ENCODE data around the gene DIP2B. TPM values are rescaled to one million over a fixed set of nuclear protein-coding genes. Genes with fewer than 3 reads are reported as not detected.

The DIP2B gene
- total RNA-seq, 2 experiments from 2014 or later, result 21.2 to 23.7 TPM

DNA sequence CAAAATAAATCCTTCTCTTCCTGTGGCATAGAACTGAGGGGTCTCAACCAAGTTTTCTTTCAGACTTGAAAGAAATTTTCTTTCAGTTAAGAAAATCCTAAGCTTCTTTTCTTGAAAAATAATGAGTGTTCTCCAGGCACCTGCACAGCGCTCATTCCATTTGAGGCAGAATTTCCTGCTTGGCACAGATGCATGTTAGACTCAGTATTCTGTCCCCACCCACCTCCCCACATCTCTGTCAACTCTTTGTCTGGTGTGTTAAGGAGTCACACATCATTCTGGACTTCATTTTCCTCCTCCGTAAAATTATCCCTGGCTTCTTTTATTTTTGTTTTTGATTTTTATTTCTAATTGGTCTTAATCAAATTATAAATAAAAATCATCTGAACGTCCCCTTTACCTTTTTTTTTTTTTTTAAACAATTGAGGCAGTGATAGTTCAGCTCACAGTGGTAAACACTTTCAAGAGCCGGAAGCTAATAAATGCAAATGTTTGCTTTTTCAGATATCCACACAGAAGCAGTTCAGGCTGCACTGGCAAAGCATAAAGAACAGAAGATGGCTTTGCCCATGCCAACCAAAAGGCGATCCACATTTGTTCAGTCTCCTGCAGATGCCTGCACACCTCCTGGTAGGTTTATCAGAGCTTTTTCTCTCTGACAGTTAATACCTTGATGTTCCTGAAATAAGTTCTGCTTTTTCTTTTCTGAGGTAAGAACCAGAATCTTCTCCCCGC is 155.1 kb downstream of the DIP2B start:
- Mint-ChIP-seq H3K4me1 (ENCODE audit: low read depth) (peaks cover 6% of the 10 kb centered on the region), H3K9me3 (no peaks in the 10 kb centered on the region), H3K27ac (no peak overlapping the region), H3K4me3 (no peak overlapping the region), H3K36me3 (ENCODE audit: low read depth) (peaks cover 12% of the 10 kb centered on the region), H3K27me3 (no peaks in the 10 kb centered on the region)
- intact Hi-C loops (cut with micrococcal nuclease), result no loop called here
- ATAC-seq, result no peak
- ChIA-PET CTCF (interaction anchor here (0.9 to 1.5 kb wide), 2 partner anchors 22 to 156 kb away, joined by 4 to 9 read pairs; partner anchors contain the start of gene DIP2B), POLR2A (interaction anchor here (0.6 kb wide), 1 partner anchor 348 kb away, joined by 3 read pairs; no protein-coding TSS in a partner anchor)
- TF ChIP-seq, protein P1, sequence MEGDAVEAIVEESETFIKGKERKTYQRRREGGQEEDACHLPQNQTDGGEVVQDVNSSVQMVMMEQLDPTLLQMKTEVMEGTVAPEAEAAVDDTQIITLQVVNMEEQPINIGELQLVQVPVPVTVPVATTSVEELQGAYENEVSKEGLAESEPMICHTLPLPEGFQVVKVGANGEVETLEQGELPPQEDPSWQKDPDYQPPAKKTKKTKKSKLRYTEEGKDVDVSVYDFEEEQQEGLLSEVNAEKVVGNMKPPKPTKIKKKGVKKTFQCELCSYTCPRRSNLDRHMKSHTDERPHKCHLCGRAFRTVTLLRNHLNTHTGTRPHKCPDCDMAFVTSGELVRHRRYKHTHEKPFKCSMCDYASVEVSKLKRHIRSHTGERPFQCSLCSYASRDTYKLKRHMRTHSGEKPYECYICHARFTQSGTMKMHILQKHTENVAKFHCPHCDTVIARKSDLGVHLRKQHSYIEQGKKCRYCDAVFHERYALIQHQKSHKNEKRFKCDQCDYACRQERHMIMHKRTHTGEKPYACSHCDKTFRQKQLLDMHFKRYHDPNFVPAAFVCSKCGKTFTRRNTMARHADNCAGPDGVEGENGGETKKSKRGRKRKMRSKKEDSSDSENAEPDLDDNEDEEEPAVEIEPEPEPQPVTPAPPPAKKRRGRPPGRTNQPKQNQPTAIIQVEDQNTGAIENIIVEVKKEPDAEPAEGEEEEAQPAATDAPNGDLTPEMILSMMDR (IDR thresholded peaks at IDR 0.05), result no peak
- no peak for DNase-seq

DNA sequence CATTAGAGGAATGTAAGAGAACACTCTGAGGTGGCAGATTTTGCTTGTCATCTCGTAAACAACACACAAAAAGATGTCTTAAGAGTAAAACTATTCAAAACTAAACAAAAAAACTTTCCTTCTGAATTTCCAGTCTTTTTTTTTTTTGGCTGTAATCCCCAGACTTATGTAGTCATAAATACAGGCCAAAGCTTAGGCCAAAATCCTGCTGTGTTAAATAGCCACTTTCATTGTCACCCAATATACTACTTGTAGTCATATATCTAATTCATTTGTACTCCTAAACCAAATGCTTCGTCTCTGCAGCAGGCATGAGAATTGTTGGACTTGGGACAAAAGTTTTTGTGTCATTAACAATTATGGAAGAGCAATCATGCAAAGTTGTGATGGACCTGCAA is 155.6 kb downstream of the DIP2B start:
- POLR2A ChIA-PET, result no interaction called here

DNA sequence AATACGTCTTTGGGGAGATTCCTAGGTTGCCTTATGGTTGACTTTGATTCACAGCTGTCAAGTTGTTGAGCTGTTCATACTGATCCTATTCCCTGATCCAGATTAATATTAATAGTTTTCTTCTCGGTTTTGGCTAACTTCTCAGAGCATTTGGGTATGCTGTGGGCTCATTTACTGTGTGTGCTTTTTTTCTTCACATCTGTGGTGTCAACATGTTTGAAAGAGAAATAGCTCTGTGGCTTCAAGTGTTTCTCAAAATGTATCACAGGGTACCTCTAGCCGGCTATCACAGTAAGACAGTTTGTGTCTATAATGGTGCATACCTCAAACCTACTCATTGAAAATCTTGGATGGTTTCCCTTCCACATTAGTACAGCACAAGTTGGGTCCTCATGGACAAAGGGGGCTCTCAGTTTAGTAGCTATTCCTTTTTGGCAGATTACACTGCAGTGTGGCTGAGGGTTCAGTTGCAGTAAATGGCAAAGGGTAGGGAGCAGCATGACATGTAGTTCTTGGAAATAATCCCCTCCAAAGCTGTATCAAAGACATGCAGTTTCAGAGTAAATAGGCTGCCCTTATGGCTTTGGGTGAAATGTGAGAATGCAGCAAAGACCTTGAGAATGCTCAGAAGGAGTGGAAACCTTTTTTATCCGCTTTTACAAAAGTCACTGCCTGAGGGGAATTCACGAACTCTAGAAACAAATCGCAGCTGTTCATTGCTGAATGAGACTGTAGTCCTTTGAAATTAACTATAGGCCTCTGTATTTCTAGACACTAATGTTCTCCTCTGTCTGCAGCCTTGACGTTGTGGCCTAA is 156.7 kb downstream of the DIP2B start:
- Mint-ChIP-seq H3K9me3 (no peaks in the 10 kb centered on the region), H3K27ac (no peak overlapping the region), H3K36me3 (ENCODE audit: low read depth) (peaks cover 12% of the 10 kb centered on the region), H3K4me3 (no peak overlapping the region), H3K27me3 (no peaks in the 10 kb centered on the region), H3K4me1 (ENCODE audit: low read depth) (peaks cover 6% of the 10 kb centered on the region)
- no peak for ATAC-seq
- ChIA-PET POLR2A (no interaction called here), CTCF (interaction anchor here (1.1 kb wide), 1 partner anchor 23 kb away, joined by 3 read pairs; no protein-coding TSS in a partner anchor)
- intact Hi-C loops (cut with micrococcal nuclease), result no loop called here
- TF ChIP-seq, protein P1 (IDR thresholded peaks at IDR 0.05), result no peak
- no peak for DNase-seq

More for the DNA sequence above, 155.6 kb downstream of the DIP2B start:
- intact Hi-C loops (cut with micrococcal nuclease), result no loop called here
- no peaks in the 10 kb centered on the region for H3K27me3 Mint-ChIP-seq
- H3K4me1 Mint-ChIP-seq (ENCODE audit: low read depth), result peaks cover 6% of the 10 kb centered on the region
- no peak for ATAC-seq
- peaks cover 12% of the 10 kb centered on the region for H3K36me3 Mint-ChIP-seq (ENCODE audit: low read depth)
- no peak overlapping the region for H3K4me3 Mint-ChIP-seq
- H3K9me3 Mint-ChIP-seq, result no peaks in the 10 kb centered on the region
- no peak overlapping the region for H3K27ac Mint-ChIP-seq
- CTCF ChIA-PET, result no interaction called here
- DNase-seq, result no peak
- TF ChIP-seq, protein P1 (IDR thresholded peaks at IDR 0.05), result no peak

DNA sequence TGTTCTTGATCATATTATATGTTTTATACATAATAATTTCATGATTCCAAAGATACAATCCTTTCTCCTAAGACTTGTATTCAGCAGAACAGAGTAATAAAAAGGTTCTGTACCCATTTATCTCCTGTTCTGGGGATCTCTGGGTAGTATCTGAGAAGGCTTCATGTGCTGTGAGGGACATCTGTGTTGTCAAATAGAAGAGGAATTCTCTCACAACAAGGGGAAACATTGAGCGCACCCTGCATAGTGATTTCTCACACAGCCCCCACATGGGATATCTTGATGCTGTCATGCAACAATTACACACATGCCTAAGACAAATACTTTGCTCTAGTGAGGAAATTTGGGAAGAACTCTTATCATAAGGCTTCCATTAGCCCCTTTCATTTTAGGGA is 157.3 kb downstream of the DIP2B start:
- H3K27me3 Mint-ChIP-seq, result no peaks in the 10 kb centered on the region
- no peaks in the 10 kb centered on the region for H3K9me3 Mint-ChIP-seq
- DNase-seq (no peak), ATAC-seq (no peak)
- peaks cover 6% of the 10 kb centered on the region for H3K4me1 Mint-ChIP-seq (ENCODE audit: low read depth)
- no peak overlapping the region for H3K4me3 Mint-ChIP-seq
- H3K36me3 Mint-ChIP-seq (ENCODE audit: low read depth), result peaks cover 12% of the 10 kb centered on the region
- POLR2A ChIA-PET, result no interaction called here
- intact Hi-C loops (cut with micrococcal nuclease), result no loop called here
- TF ChIP-seq, protein P1 (IDR thresholded peaks at IDR 0.05), result no peak
- no peak overlapping the region for H3K27ac Mint-ChIP-seq
- CTCF ChIA-PET, result no interaction called here

DNA sequence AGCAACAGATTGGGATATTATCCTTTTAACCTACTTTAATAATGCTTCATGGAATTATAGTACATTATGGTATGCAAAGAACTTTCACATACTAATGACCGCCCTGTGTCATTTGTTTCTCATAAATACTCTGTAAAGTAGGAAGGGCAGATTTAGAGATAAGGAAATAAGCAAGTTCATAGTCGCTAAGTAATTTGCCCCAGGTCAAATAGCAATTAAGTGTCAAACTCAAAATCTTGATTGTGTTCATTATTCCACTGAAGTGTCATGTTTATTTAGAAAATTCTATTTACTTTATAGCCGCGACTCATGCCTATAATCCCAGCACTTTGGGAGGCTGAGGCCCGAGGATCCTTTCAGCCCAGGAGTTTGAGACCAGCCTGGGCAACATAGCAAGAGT is 160.4 kb downstream of the DIP2B start:
- intact Hi-C loops (cut with micrococcal nuclease), result no loop called here
- Mint-ChIP-seq H3K4me1 (ENCODE audit: low read depth) (peaks cover 2% of the 10 kb centered on the region), H3K4me3 (no peak overlapping the region), H3K9me3 (no peaks in the 10 kb centered on the region), H3K27me3 (no peaks in the 10 kb centered on the region), H3K27ac (no peak overlapping the region), H3K36me3 (ENCODE audit: low read depth) (no peaks in the 10 kb centered on the region)
- TF ChIP-seq, protein P1 (IDR thresholded peaks at IDR 0.05), result no peak
- ATAC-seq (no peak), DNase-seq (no peak)
- CTCF ChIA-PET, result no interaction called here
- POLR2A ChIA-PET, result no interaction called here

All from activated CD8-positive, alpha-beta T cell treated with anti-CD3 and anti-CD28 coated beads for 36 hours (primary cell).